ENCODE data around the gene CAGE1.

- TF ChIP-seq POLR2AphosphoS5 (IDR thresholded peaks at IDR 0.05; ENCODE audit: low read depth, low read length) (no peak), REST (IDR thresholded peaks at IDR 0.05; ENCODE audit: insufficient read depth in 1 of 2, low read depth in 2 of 2, low read length in 2 of 2) (no peak), TAF1 (IDR thresholded peaks at IDR 0.05; ENCODE audit: borderline replicate concordance, insufficient read depth, low read length) (no peak), SIN3A (IDR thresholded peaks at IDR 0.05; ENCODE audit: borderline replicate concordance, insufficient read depth, low read length) (no peak)
These were observed 65.0 kb downstream of the CAGE1 start for GRCh38 chr6:7324520-7324919.

All from PFSK-1 (cell line).